Astrocyte of the spinal cord (primary cell): ENCODE measurements around the gene ZNF718.

Source experiments
- DNase-seq: peaks from one replicate; pipeline ENCODE4 v3.0.0; 2011; ENCODE audit warnings: low read depth, low spot score
- H3K4me3 ChIP-seq: 2 replicates; pipeline ENCODE4 v1.5.1; 2011; ENCODE audit warnings: low read depth, mild to moderate bottlenecking, low read length, moderate library complexity
- CTCF ChIP-seq: IDR thresholded peaks from 2 replicates; pipeline ENCODE4 v1.5.1; 2012; ENCODE audit warnings: low read depth, mild to moderate bottlenecking, low read length, inconsistent platforms
- in situ Hi-C: cut with HindIII; loops from 2 replicates; pipeline ENCODE4 v1.10.0; 2017; ENCODE audit warnings: low sequenced_read_pairs

Gene ZNF718

DNA sequence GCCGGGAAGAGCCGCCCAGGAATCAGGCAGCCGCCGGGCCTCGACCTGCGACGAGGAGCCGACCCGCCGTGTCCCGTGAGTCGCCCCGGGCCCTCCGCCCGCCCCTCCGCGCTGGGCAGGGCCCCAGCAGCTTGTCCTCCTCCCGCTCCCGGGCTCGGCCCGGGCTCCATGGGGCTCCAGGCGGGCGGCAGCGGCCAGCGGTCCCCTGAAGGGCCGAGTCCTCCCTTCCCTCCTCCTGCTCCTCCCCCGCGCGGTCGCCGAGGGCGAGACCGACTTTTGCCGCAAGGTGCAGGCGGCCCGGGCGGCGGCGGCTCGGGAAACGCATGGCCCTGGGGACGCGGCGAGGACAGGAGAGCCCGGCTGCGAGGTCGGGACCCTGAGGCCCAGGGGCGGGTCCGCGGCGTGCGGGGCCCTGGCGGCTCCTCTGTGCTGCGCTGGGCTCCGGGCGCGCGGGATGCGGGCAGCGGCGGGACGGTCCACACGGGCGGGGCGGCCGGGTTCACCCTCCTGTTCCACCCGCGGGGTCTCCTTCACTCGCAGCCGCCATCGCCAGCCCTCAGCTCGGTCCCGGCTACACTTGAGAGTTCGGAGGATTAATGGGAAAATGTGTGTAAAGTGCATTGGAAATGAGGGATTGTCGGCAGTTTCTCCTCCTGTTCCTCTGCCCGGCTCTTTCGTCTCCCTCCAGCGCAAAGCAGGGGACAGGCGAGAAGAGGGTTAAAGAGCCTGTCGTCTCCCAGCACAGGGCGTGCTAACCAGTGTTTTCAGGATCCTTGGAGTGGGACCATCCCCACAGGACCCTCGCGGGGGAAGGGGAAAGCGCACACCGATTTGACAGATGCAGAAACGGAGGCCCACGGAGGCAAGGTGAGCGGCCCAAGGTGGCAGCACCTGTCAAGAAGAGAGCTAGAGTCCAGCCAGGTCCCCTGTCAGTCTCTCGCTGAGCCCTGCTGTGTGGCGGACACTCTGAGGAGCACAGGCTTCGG is 16.6 kb upstream of the ZNF718 start:
- in situ Hi-C loops = no loop called here
- DNase-seq = no peak
- no peak overlapping the region for H3K4me3 ChIP-seq
- TF ChIP-seq CTCF = no peak

- no peak overlapping the region for H3K4me3 ChIP-seq
- in situ Hi-C loops = no loop called here
- no peak for TF ChIP-seq CTCF
- no peak for DNase-seq
Measured at GRCh38 chr4:112771-113170, 11.5 kb upstream of the ZNF718 start.

- no peak overlapping the region for H3K4me3 ChIP-seq
- DNase-seq = no peak
- in situ Hi-C loops = no loop called here
- TF ChIP-seq CTCF = no peak
Measured at GRCh38 chr4:113732-114131, 10.6 kb upstream of the ZNF718 start.

- no peak for DNase-seq
- TF ChIP-seq CTCF = no peak
- in situ Hi-C loops = no loop called here
- H3K4me3 ChIP-seq = no peak overlapping the region
Measured at GRCh38 chr4:114149-114548, 10.2 kb upstream of the ZNF718 start.

- DNase-seq = no peak
- no peak overlapping the region for H3K4me3 ChIP-seq
- in situ Hi-C loops = no loop called here
- TF ChIP-seq CTCF = no peak
Measured at GRCh38 chr4:116499-116898, 7.8 kb upstream of the ZNF718 start.

GRCh38 chr4:120616-121015 is 3.7 kb upstream of the ZNF718 start:
- no peak for TF ChIP-seq CTCF
- H3K4me3 ChIP-seq = no peak overlapping the region
- in situ Hi-C loops = no loop called here
- no peak for DNase-seq
